Measurements from ENCODE around the gene GRIK5. TPM values are rescaled to one million over a fixed set of nuclear protein-coding genes. Genes with fewer than 3 reads are reported as not detected.

The GRIK5 gene
- total RNA-seq, 1 experiment from 2014 or later = 0.96 TPM

DNA sequence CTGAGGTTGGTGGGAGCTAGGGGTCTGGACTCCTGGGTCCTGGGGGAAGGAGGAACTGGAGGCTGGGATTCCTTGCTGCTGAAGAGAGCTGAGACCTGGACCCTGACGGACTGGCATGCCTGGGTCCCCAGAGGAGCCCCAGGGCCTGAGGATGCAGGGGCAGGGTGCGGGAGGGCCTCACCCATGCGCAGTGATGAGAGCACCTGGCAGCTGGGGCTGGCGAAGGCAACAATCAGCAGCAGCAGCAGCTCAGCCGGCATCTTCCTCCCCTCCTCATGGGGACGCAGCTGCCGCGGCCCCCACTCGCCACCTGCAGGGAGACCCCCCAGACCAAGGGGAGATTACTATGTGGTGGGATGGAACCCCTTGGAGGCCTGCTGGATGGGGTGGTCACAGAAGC, 4.5 kb downstream of the GRIK5 start:
- peaks cover 37% of the 10 kb centered on the region for H3K27me3 ChIP-seq (ENCODE audit: insufficient read depth, low read depth)
- H3K4me3 ChIP-seq = no peak overlapping the region
- H3K79me2 ChIP-seq (ENCODE audit: low read depth) = no peaks in the 10 kb centered on the region
- no peaks in the 10 kb centered on the region for H3K9me2 ChIP-seq (ENCODE audit: insufficient read depth)
- H3K9me3 ChIP-seq (ENCODE audit: insufficient read depth, low read depth) = no peaks in the 10 kb centered on the region
- H3K36me3 ChIP-seq (ENCODE audit: low read depth) = no peaks in the 10 kb centered on the region
- H3K27ac ChIP-seq = no peak overlapping the region
- H3K4me1 ChIP-seq (replicated peaks; ENCODE audit: insufficient read depth) = 0 out of 2 replicates have a peak, but pooled peaks cover 5% of the 10 kb centered on the region
- DNase-seq = no peak
- ChIA-PET CTCF (no interaction called here), POLR2A (ENCODE audit: unreplicated experiment) (no interaction called here)
- no peak overlapping the region for H3K4me2 ChIP-seq
- TF ChIP-seq, protein P1, sequence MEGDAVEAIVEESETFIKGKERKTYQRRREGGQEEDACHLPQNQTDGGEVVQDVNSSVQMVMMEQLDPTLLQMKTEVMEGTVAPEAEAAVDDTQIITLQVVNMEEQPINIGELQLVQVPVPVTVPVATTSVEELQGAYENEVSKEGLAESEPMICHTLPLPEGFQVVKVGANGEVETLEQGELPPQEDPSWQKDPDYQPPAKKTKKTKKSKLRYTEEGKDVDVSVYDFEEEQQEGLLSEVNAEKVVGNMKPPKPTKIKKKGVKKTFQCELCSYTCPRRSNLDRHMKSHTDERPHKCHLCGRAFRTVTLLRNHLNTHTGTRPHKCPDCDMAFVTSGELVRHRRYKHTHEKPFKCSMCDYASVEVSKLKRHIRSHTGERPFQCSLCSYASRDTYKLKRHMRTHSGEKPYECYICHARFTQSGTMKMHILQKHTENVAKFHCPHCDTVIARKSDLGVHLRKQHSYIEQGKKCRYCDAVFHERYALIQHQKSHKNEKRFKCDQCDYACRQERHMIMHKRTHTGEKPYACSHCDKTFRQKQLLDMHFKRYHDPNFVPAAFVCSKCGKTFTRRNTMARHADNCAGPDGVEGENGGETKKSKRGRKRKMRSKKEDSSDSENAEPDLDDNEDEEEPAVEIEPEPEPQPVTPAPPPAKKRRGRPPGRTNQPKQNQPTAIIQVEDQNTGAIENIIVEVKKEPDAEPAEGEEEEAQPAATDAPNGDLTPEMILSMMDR (conservative IDR thresholded peaks at IDR 0.05) = no peak
- no peak for TF ChIP-seq EZH2 (IDR thresholded peaks at IDR 0.05; ENCODE audit: low read depth)
- intact Hi-C loops (cut with micrococcal nuclease; ENCODE audit: unreplicated experiment) = no loop called here
- BruUV-seq (replicated peaks) = no TSS peak
- H3F3A ChIP-seq (ENCODE audit: insufficient read depth, low read depth) = 0 out of 2 replicates have a peak, but pooled peaks cover 3% of the 10 kb centered on the region
- no peak overlapping the region for H2AFZ ChIP-seq
- H4K20me1 ChIP-seq (ENCODE audit: insufficient read depth) = no peaks in the 10 kb centered on the region

DNA sequence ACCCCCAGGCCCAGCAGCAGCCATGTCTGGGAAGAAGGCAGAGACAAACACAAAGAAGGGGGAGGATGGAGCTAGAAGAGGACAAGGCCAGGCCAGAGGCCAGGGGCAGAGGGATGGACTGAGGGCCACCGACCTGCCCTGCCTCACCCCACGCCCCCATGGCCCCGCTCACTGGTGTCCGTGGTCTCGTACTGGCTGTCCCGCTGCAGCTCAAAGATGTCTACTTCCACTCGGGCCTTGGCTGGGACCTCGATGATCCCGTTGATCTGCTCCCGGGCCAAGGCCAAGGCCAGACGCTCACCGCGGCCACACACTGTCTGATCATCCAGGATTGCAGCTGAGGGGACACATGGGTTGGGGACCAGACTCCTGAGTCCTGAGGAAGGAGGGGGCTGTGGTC, 5.0 kb downstream of the GRIK5 start:
- H3K4me2 ChIP-seq = no peak overlapping the region
- no peak overlapping the region for H2AFZ ChIP-seq
- intact Hi-C loops (cut with micrococcal nuclease; ENCODE audit: unreplicated experiment) = no loop called here
- no peaks in the 10 kb centered on the region for H3K9me3 ChIP-seq (ENCODE audit: insufficient read depth, low read depth)
- 0 out of 2 replicates have a peak, but pooled peaks cover 5% of the 10 kb centered on the region for H3K4me1 ChIP-seq (replicated peaks; ENCODE audit: insufficient read depth)
- TF ChIP-seq EZH2 (IDR thresholded peaks at IDR 0.05; ENCODE audit: low read depth) = no peak
- TF ChIP-seq, protein P1 (conservative IDR thresholded peaks at IDR 0.05) = no peak
- ChIA-PET CTCF (no interaction called here), POLR2A (ENCODE audit: unreplicated experiment) (no interaction called here)
- H3K27ac ChIP-seq = no peak overlapping the region
- no peaks in the 10 kb centered on the region for H3K9me2 ChIP-seq (ENCODE audit: insufficient read depth)
- BruUV-seq (replicated peaks) = no TSS peak
- no peak for DNase-seq
- H3K4me3 ChIP-seq = no peak overlapping the region
- peaks cover 37% of the 10 kb centered on the region for H3K27me3 ChIP-seq (ENCODE audit: insufficient read depth, low read depth)
- H3K79me2 ChIP-seq (ENCODE audit: low read depth) = no peaks in the 10 kb centered on the region
- H4K20me1 ChIP-seq (ENCODE audit: insufficient read depth) = no peaks in the 10 kb centered on the region
- no peaks in the 10 kb centered on the region for H3K36me3 ChIP-seq (ENCODE audit: low read depth)
- 0 out of 2 replicates have a peak, but pooled peaks cover 3% of the 10 kb centered on the region for H3F3A ChIP-seq (ENCODE audit: insufficient read depth, low read depth)

DNA sequence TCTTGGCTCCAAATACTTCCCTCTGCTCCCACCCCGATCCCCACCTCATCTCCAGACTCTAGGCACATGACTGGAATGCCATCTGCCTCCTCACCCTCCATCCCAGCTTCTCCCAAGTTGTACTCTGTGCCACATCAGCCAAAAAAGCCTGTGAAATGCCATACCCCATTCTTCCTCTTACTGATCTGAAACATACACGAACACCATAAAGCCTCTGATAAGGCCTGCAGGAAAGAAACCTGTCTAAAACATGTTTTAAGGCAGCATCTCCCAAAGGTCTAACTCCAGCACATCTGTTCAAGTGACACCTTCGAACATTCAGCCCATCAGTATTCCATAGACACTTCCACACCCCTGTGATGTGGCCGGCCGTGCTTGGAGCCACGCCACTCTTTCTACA, 5.6 kb downstream of the GRIK5 start:
- CTCF ChIA-PET = no interaction called here
- H3K36me3 ChIP-seq (ENCODE audit: low read depth) = no peaks in the 10 kb centered on the region
- no TSS peak for BruUV-seq (replicated peaks)

More for the DNA sequence above, 5.6 kb downstream of the GRIK5 start:
- H3F3A ChIP-seq (ENCODE audit: insufficient read depth, low read depth) = 0 out of 2 replicates have a peak, but pooled peaks cover 3% of the 10 kb centered on the region
- no peak overlapping the region for H3K4me2 ChIP-seq
- H2AFZ ChIP-seq = no peak overlapping the region
- H3K79me2 ChIP-seq (ENCODE audit: low read depth) = no peaks in the 10 kb centered on the region
- no peak for DNase-seq
- intact Hi-C loops (cut with micrococcal nuclease; ENCODE audit: unreplicated experiment) = no loop called here
- H3K27me3 ChIP-seq (ENCODE audit: insufficient read depth, low read depth) = peaks cover 33% of the 10 kb centered on the region
- TF ChIP-seq, protein P1 (conservative IDR thresholded peaks at IDR 0.05) = no peak
- no peak for TF ChIP-seq EZH2 (IDR thresholded peaks at IDR 0.05; ENCODE audit: low read depth)
- H4K20me1 ChIP-seq (ENCODE audit: insufficient read depth) = no peaks in the 10 kb centered on the region
- no peaks in the 10 kb centered on the region for H3K9me3 ChIP-seq (ENCODE audit: insufficient read depth, low read depth)
- no peak overlapping the region for H3K27ac ChIP-seq
- POLR2A ChIA-PET (ENCODE audit: unreplicated experiment) = interaction anchor here (0.7 kb wide), 1 partner anchor 40 kb away, joined by 4 read pairs; no protein-coding TSS in a partner anchor
- no peaks in the 10 kb centered on the region for H3K9me2 ChIP-seq (ENCODE audit: insufficient read depth)
- no peak overlapping the region for H3K4me3 ChIP-seq
- H3K4me1 ChIP-seq (replicated peaks; ENCODE audit: insufficient read depth) = 0 out of 2 replicates have a peak, but pooled peaks cover 5% of the 10 kb centered on the region

Measured in PC-9 (cell line).